ENCODE results near the gene THEMIS2. TPM values are rescaled to one million over a fixed set of nuclear protein-coding genes. Genes with fewer than 3 reads are reported as not detected.

Gene THEMIS2
- total and polyA plus RNA-seq, 7 donors = 1.5 to 6.1 (median 3.8) TPM

GRCh38 chr1:27885621-27886352 lies 13.4 kb downstream of the THEMIS2 start:
- intact Hi-C loops (cut with DNase I) = no loop called here
- ATAC-seq (peak in 2 of 4 donors; percentile 44 to 49), DNase-seq (no peak)
- Histone ChIP-seq H3K27ac (no peak overlapping the region), H3K9me3 (no peaks in the 10 kb centered on the region), H3K4me3 (no peak overlapping the region), H3K36me3 (ENCODE audit: insufficient read depth in 1 of 2, low read depth in 1 of 2) (peaks cover 0 to 34% of the 10 kb centered on the region in 2 donors), H3K27me3 (ENCODE audit: insufficient read depth in 3 of 3, low read length in 2 of 3) (no peaks in the 10 kb centered on the region), H3K4me1 (no peaks in the 10 kb centered on the region)
- TF ChIP-seq, protein P1, sequence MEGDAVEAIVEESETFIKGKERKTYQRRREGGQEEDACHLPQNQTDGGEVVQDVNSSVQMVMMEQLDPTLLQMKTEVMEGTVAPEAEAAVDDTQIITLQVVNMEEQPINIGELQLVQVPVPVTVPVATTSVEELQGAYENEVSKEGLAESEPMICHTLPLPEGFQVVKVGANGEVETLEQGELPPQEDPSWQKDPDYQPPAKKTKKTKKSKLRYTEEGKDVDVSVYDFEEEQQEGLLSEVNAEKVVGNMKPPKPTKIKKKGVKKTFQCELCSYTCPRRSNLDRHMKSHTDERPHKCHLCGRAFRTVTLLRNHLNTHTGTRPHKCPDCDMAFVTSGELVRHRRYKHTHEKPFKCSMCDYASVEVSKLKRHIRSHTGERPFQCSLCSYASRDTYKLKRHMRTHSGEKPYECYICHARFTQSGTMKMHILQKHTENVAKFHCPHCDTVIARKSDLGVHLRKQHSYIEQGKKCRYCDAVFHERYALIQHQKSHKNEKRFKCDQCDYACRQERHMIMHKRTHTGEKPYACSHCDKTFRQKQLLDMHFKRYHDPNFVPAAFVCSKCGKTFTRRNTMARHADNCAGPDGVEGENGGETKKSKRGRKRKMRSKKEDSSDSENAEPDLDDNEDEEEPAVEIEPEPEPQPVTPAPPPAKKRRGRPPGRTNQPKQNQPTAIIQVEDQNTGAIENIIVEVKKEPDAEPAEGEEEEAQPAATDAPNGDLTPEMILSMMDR (IDR thresholded peaks at IDR 0.05) = no peak
- 68 to 75% (median 71%) methylated on average over 15 of the region's 15 CpGs for WGBS, 3 donors

GRCh38 chr1:27886353-27886679 lies 14.0 kb downstream of the THEMIS2 start:
- no peak for ATAC-seq
- Histone ChIP-seq H3K4me3 (no peak overlapping the region), H3K36me3 (ENCODE audit: insufficient read depth in 1 of 2, low read depth in 1 of 2) (peaks cover 0 to 39% of the 10 kb centered on the region in 2 donors)

GRCh38 chr1:27886744-27887143 lies 14.4 kb downstream of the THEMIS2 start:
- no peaks in the 10 kb centered on the region for H3K27me3 ChIP-seq (ENCODE audit: insufficient read depth in 3 of 3, low read length in 2 of 3)
- TF ChIP-seq, protein P1 (IDR thresholded peaks at IDR 0.05) = no peak
- WGBS, 3 donors = 82 to 89% (median 85%) methylated on average over 3 of the region's 3 CpGs
- ATAC-seq = no peak
- H3K27ac ChIP-seq = no peak overlapping the region
- H3K4me1 ChIP-seq = no peaks in the 10 kb centered on the region
- intact Hi-C loops (cut with DNase I) = no loop called here
- DNase-seq = no peak
- H3K36me3 ChIP-seq (ENCODE audit: insufficient read depth in 1 of 2, low read depth in 1 of 2) = peaks cover 3 to 44% of the 10 kb centered on the region in 2 donors
- H3K4me3 ChIP-seq = no peak overlapping the region
- no peaks in the 10 kb centered on the region for H3K9me3 ChIP-seq

More at GRCh38 chr1:27886353-27886679, 14.0 kb downstream of the THEMIS2 start:
- WGBS, 3 donors = 86 to 94% (median 86%) methylated on average over 2 of the region's 2 CpGs
- intact Hi-C loops (cut with DNase I) = no loop called here
- Histone ChIP-seq H3K27me3 (ENCODE audit: insufficient read depth in 3 of 3, low read length in 2 of 3) (no peaks in the 10 kb centered on the region), H3K9me3 (no peaks in the 10 kb centered on the region), H3K27ac (no peak overlapping the region), H3K4me1 (no peaks in the 10 kb centered on the region)
- TF ChIP-seq, protein P1 (IDR thresholded peaks at IDR 0.05) = no peak
- DNase-seq = no peak

- Histone ChIP-seq H3K4me3 (no peak overlapping the region), H3K27me3 (ENCODE audit: insufficient read depth in 3 of 3, low read length in 2 of 3) (no peaks in the 10 kb centered on the region), H3K4me1 (no peaks in the 10 kb centered on the region), H3K36me3 (ENCODE audit: insufficient read depth in 1 of 2, low read depth in 1 of 2) (peaks cover 6 to 50% of the 10 kb centered on the region in 2 donors), H3K27ac (no peak overlapping the region), H3K9me3 (no peaks in the 10 kb centered on the region)
- DNase-seq (no peak), ATAC-seq (no peak)
- TF ChIP-seq, protein P1 (IDR thresholded peaks at IDR 0.05) = no peak
- intact Hi-C loops (cut with DNase I) = no loop called here
- WGBS, 3 donors = 74 to 85% (median 84%) methylated on average over 8 of the region's 8 CpGs
These were observed 15.1 kb downstream of the THEMIS2 start for GRCh38 chr1:27887215-27888021.

Data from psoas muscle (tissue), 8 donors.